ENCODE results near the gene ASTN2.

Gene ASTN2

GRCh38 chr9:117097761-117098160 is 317.1 kb downstream of the ASTN2 start:
- Histone ChIP-seq H3K9ac (ENCODE audit: low read length) (no peak overlapping the region), H3K4me3 (ENCODE audit: low read length) (no peak overlapping the region), H3K27me3 (ENCODE audit: control insufficient read depth, insufficient read depth, low read length) (no peaks in the 10 kb centered on the region), H3K36me3 (ENCODE audit: control insufficient read depth, insufficient read depth, low read length) (no peaks in the 10 kb centered on the region), H3K4me1 (ENCODE audit: control insufficient read depth, insufficient read depth, low read length) (no peaks in the 10 kb centered on the region), H3K27ac (ENCODE audit: low read depth, low read length) (no peak overlapping the region)

GRCh38 chr9:117096138-117096537 is 318.7 kb downstream of the ASTN2 start:
- Histone ChIP-seq H3K27ac (ENCODE audit: low read depth, low read length) (no peak overlapping the region), H3K27me3 (ENCODE audit: control insufficient read depth, insufficient read depth, low read length) (no peaks in the 10 kb centered on the region), H3K4me1 (ENCODE audit: control insufficient read depth, insufficient read depth, low read length) (no peaks in the 10 kb centered on the region), H3K9ac (ENCODE audit: low read length) (no peak overlapping the region), H3K36me3 (ENCODE audit: control insufficient read depth, insufficient read depth, low read length) (no peaks in the 10 kb centered on the region), H3K4me3 (ENCODE audit: low read length) (no peak overlapping the region)

- Histone ChIP-seq H3K27me3 (ENCODE audit: control insufficient read depth, insufficient read depth, low read length) (no peaks in the 10 kb centered on the region), H3K4me3 (ENCODE audit: low read length) (no peak overlapping the region), H3K36me3 (ENCODE audit: control insufficient read depth, insufficient read depth, low read length) (no peaks in the 10 kb centered on the region), H3K27ac (ENCODE audit: low read depth, low read length) (no peak overlapping the region), H3K4me1 (ENCODE audit: control insufficient read depth, insufficient read depth, low read length) (no peaks in the 10 kb centered on the region), H3K9ac (ENCODE audit: low read length) (no peak overlapping the region)
Observed at GRCh38 chr9:117095081-117095480, 319.8 kb downstream of the ASTN2 start.

- H3K27ac ChIP-seq (ENCODE audit: low read depth, low read length): no peak overlapping the region
- no peak overlapping the region for H3K4me3 ChIP-seq (ENCODE audit: low read length)
- H3K27me3 ChIP-seq (ENCODE audit: control insufficient read depth, insufficient read depth, low read length): no peaks in the 10 kb centered on the region
- H3K9ac ChIP-seq (ENCODE audit: low read length): no peak overlapping the region
- no peaks in the 10 kb centered on the region for H3K36me3 ChIP-seq (ENCODE audit: control insufficient read depth, insufficient read depth, low read length)
- no peaks in the 10 kb centered on the region for H3K4me1 ChIP-seq (ENCODE audit: control insufficient read depth, insufficient read depth, low read length)
Observed at GRCh38 chr9:117093891-117094844, 320.7 kb downstream of the ASTN2 start.

- H3K4me1 ChIP-seq (ENCODE audit: control insufficient read depth, insufficient read depth, low read length): no peaks in the 10 kb centered on the region
- no peak overlapping the region for H3K27ac ChIP-seq (ENCODE audit: low read depth, low read length)
- no peaks in the 10 kb centered on the region for H3K36me3 ChIP-seq (ENCODE audit: control insufficient read depth, insufficient read depth, low read length)
- no peaks in the 10 kb centered on the region for H3K27me3 ChIP-seq (ENCODE audit: control insufficient read depth, insufficient read depth, low read length)
- H3K4me3 ChIP-seq (ENCODE audit: low read length): no peak overlapping the region
- H3K9ac ChIP-seq (ENCODE audit: low read length): no peak overlapping the region
Observed at GRCh38 chr9:117092582-117092981, 322.3 kb downstream of the ASTN2 start.

- Histone ChIP-seq H3K4me3 (ENCODE audit: low read length) (no peak overlapping the region), H3K9ac (ENCODE audit: low read length) (no peak overlapping the region), H3K27ac (ENCODE audit: low read depth, low read length) (no peak overlapping the region), H3K27me3 (ENCODE audit: control insufficient read depth, insufficient read depth, low read length) (no peaks in the 10 kb centered on the region), H3K4me1 (ENCODE audit: control insufficient read depth, insufficient read depth, low read length) (no peaks in the 10 kb centered on the region), H3K36me3 (ENCODE audit: control insufficient read depth, insufficient read depth, low read length) (no peaks in the 10 kb centered on the region)
Observed at GRCh38 chr9:117091529-117091928, 323.3 kb downstream of the ASTN2 start.

- Histone ChIP-seq H3K4me3 (ENCODE audit: low read length) (no peak overlapping the region), H3K36me3 (ENCODE audit: control insufficient read depth, insufficient read depth, low read length) (no peaks in the 10 kb centered on the region), H3K9ac (ENCODE audit: low read length) (no peak overlapping the region), H3K4me1 (ENCODE audit: control insufficient read depth, insufficient read depth, low read length) (no peaks in the 10 kb centered on the region), H3K27ac (ENCODE audit: low read depth, low read length) (no peak overlapping the region), H3K27me3 (ENCODE audit: control insufficient read depth, insufficient read depth, low read length) (no peaks in the 10 kb centered on the region)
Observed at GRCh38 chr9:117088786-117089185, 326.1 kb downstream of the ASTN2 start.

- Histone ChIP-seq H3K4me1 (ENCODE audit: control insufficient read depth, insufficient read depth, low read length) (no peaks in the 10 kb centered on the region), H3K36me3 (ENCODE audit: control insufficient read depth, insufficient read depth, low read length) (no peaks in the 10 kb centered on the region), H3K9ac (ENCODE audit: low read length) (no peak overlapping the region), H3K4me3 (ENCODE audit: low read length) (no peak overlapping the region), H3K27me3 (ENCODE audit: control insufficient read depth, insufficient read depth, low read length) (no peaks in the 10 kb centered on the region), H3K27ac (ENCODE audit: low read depth, low read length) (no peak overlapping the region)
Observed at GRCh38 chr9:117088140-117088539, 326.7 kb downstream of the ASTN2 start.

- no peaks in the 10 kb centered on the region for H3K4me1 ChIP-seq (ENCODE audit: control insufficient read depth, insufficient read depth, low read length)
- H3K4me3 ChIP-seq (ENCODE audit: low read length): no peak overlapping the region
- H3K27me3 ChIP-seq (ENCODE audit: control insufficient read depth, insufficient read depth, low read length): no peaks in the 10 kb centered on the region
- H3K9ac ChIP-seq (ENCODE audit: low read length): no peak overlapping the region
- no peaks in the 10 kb centered on the region for H3K36me3 ChIP-seq (ENCODE audit: control insufficient read depth, insufficient read depth, low read length)
- no peak overlapping the region for H3K27ac ChIP-seq (ENCODE audit: low read depth, low read length)
Observed at GRCh38 chr9:117084221-117084620, 330.6 kb downstream of the ASTN2 start.

GRCh38 chr9:117083559-117083958 is 331.3 kb downstream of the ASTN2 start:
- no peaks in the 10 kb centered on the region for H3K36me3 ChIP-seq (ENCODE audit: control insufficient read depth, insufficient read depth, low read length)
- H3K4me1 ChIP-seq (ENCODE audit: control insufficient read depth, insufficient read depth, low read length): no peaks in the 10 kb centered on the region
- H3K27me3 ChIP-seq (ENCODE audit: control insufficient read depth, insufficient read depth, low read length): no peaks in the 10 kb centered on the region
- H3K27ac ChIP-seq (ENCODE audit: low read depth, low read length): no peak overlapping the region
- no peak overlapping the region for H3K9ac ChIP-seq (ENCODE audit: low read length)
- H3K4me3 ChIP-seq (ENCODE audit: low read length): no peak overlapping the region

GRCh38 chr9:117081641-117082317 is 333.1 kb downstream of the ASTN2 start:
- Histone ChIP-seq H3K9ac (ENCODE audit: low read length) (no peak overlapping the region), H3K4me3 (ENCODE audit: low read length) (no peak overlapping the region), H3K27ac (ENCODE audit: low read depth, low read length) (no peak overlapping the region), H3K36me3 (ENCODE audit: control insufficient read depth, insufficient read depth, low read length) (no peaks in the 10 kb centered on the region), H3K27me3 (ENCODE audit: control insufficient read depth, insufficient read depth, low read length) (no peaks in the 10 kb centered on the region), H3K4me1 (ENCODE audit: control insufficient read depth, insufficient read depth, low read length) (no peaks in the 10 kb centered on the region)

- Histone ChIP-seq H3K36me3 (ENCODE audit: control insufficient read depth, insufficient read depth, low read length) (no peaks in the 10 kb centered on the region), H3K9ac (ENCODE audit: low read length) (no peak overlapping the region), H3K4me3 (ENCODE audit: low read length) (no peak overlapping the region), H3K27ac (ENCODE audit: low read depth, low read length) (no peak overlapping the region), H3K4me1 (ENCODE audit: control insufficient read depth, insufficient read depth, low read length) (no peaks in the 10 kb centered on the region), H3K27me3 (ENCODE audit: control insufficient read depth, insufficient read depth, low read length) (no peaks in the 10 kb centered on the region)
Observed at GRCh38 chr9:117080765-117081390, 334.0 kb downstream of the ASTN2 start.
